GM12878 (cell line): ENCODE data around the gene SPART. TPM values are rescaled to one million over a fixed set of nuclear protein-coding genes. Genes with fewer than 3 reads are reported as not detected.

Source experiments
- DPF2 ChIP-seq: fragments of 450-650 bp; IDR thresholded peaks from 2 replicates; pipeline ENCODE4 v1.6.1; 2017; ENCODE audit warnings: mild to moderate bottlenecking
- ETV6 ChIP-seq, 2 experiments: fragments of 450-650 bp in 1 of 2; IDR thresholded peaks in 1 of 2; conservative IDR thresholded peaks in 1 of 2; 2 replicates each; pipeline ENCODE4 v1.6.1; 2014; ENCODE audit warnings: antibody characterized with exemption in 1 of 2, borderline replicate concordance in 1 of 2, low read depth in 1 of 2, mild to moderate bottlenecking in 1 of 2, moderate library complexity in 1 of 2
- GABPA ChIP-seq: IDR thresholded peaks from 2 replicates; pipeline ENCODE4 v1.6.1; 2014; ENCODE audit warnings: antibody characterized with exemption, low read depth, mild to moderate bottlenecking, inconsistent platforms
- IKZF2 ChIP-seq, 2 experiments: fragments of 450-650 bp; IDR thresholded peaks; 2 replicates each; pipeline ENCODE4 v1.6.1; 2017; ENCODE audit warnings: mild to moderate bottlenecking in 2 of 2, moderate library complexity in 2 of 2
- LARP7 ChIP-seq: fragments of 450-650 bp; IDR thresholded peaks from 2 replicates; pipeline ENCODE4 v1.6.1; 2017; ENCODE audit warnings: mild to moderate bottlenecking
- MXI1 ChIP-seq: fragments of 150-350 bp; IDR thresholded peaks from 2 replicates; pipeline ENCODE4 v1.6.1; 2011; ENCODE audit warnings: low read depth, mild to moderate bottlenecking, inconsistent platforms, low read length, improper control_type of control experiment
- RAD21 ChIP-seq: IDR thresholded peaks from 2 replicates; pipeline ENCODE4 v1.6.1; 2011; ENCODE audit warnings: mild to moderate bottlenecking, low read depth, low read length, moderate library complexity; ENCODE audit not compliant: insufficient read depth
- STAT1 ChIP-seq: fragments of 450-650 bp; conservative IDR thresholded peaks from 2 replicates; pipeline ENCODE4 v1.6.1; 2014; ENCODE audit warnings: antibody characterized with exemption, mild to moderate bottlenecking
- ZNF207 ChIP-seq: fragments of 450-650 bp; IDR thresholded peaks from 2 replicates; pipeline ENCODE4 v1.6.1; 2014; ENCODE audit warnings: antibody characterized with exemption, mild to moderate bottlenecking, borderline replicate concordance
- ZNF217 ChIP-seq: fragments of 450-650 bp; IDR thresholded peaks from 2 replicates; pipeline ENCODE4 v1.6.1; 2017; ENCODE audit warnings: antibody characterized with exemption, mild to moderate bottlenecking
- ZNF622 ChIP-seq: fragments of 450-650 bp; IDR thresholded peaks from 2 replicates; pipeline ENCODE4 v1.6.1; 2017; ENCODE audit warnings: mild to moderate bottlenecking, inconsistent platforms
- polyA plus RNA-seq, 11 experiments: library from polyadenylated mRNA; depleted of rRNA in 4 of 11; unstranded in 6 of 11; stranded (reverse) in 5 of 11; fragments of >200 nt; fragmentation: Nextera tagmentation in 4 of 11; fragmentation: Illumina TruSeq in 1 of 11; extraction: Ambion mirVana in 4 of 11; extraction: Trizol in 1 of 11; gene quantifications; 1 replicate in 1 of 11; 2 replicates in 10 of 11; pipeline versions ENCODE4 v1.2.1 to v1.2.3, GENCODE V29; 2011 to 2016; ENCODE audit warnings: inconsistent platforms in 2 of 11, missing spikeins in 2 of 11, low read depth in 1 of 11
- total RNA-seq, 4 experiments: library from RNA; depleted of rRNA in 3 of 4; stranded (reverse); fragments of >200 nt in 3 of 4; fragmentation: Illumina TruSeq in 1 of 4; extraction: Trizol in 1 of 4; gene quantifications; 2 replicates each; pipeline versions ENCODE4 v1.2.1 to v1.2.3, GENCODE V29; 2013 to 2021
- TF ChIP-seq, protein P1 (sequence below): IDR thresholded peaks from 2 replicates; pipeline ENCODE4 v1.6.1; 2012; ENCODE audit warnings: low read depth, low read length, improper control_type of control experiment
- TF ChIP-seq, protein P2 (sequence below): fragments of 450-650 bp; IDR thresholded peaks from 2 replicates; pipeline ENCODE4 v1.6.1; 2018; ENCODE audit warnings: mild to moderate bottlenecking, low read depth, moderate library complexity; ENCODE audit not compliant: partially characterized antibody
- TF ChIP-seq, protein P3 (sequence below): fragments of 450-650 bp; IDR thresholded peaks from 2 replicates; pipeline ENCODE4 v1.6.1; 2014; ENCODE audit warnings: mild to moderate bottlenecking
- TF ChIP-seq, protein P4 (sequence below): IDR thresholded peaks from 2 replicates; pipeline ENCODE4 v1.6.1; 2011; ENCODE audit warnings: low read depth, mild to moderate bottlenecking, low read length, moderate library complexity, borderline replicate concordance; ENCODE audit errors: extremely low read depth
- TF ChIP-seq, protein P5 (sequence below): IDR thresholded peaks from 2 replicates; pipeline ENCODE4 v1.6.1; 2012; ENCODE audit warnings: low read depth, low read length, improper control_type of control experiment
- TF ChIP-seq, protein P6 (sequence below): fragments of 450-650 bp; IDR thresholded peaks from 2 replicates; pipeline ENCODE4 v1.6.1; 2017; ENCODE audit warnings: mild to moderate bottlenecking
- TF ChIP-seq, protein P7 (sequence below): fragments of 450-650 bp; IDR thresholded peaks from 2 replicates; pipeline ENCODE4 v1.6.1; 2017; ENCODE audit warnings: low read depth, mild to moderate bottlenecking, moderate library complexity

SPART gene
- total and polyA plus RNA-seq, 10 of the 15 experiments (the other 5 are each of a cell fraction or from before 2014, with no cell fraction given), result 17.6 to 74.6 (median 42.1) TPM

DNA sequence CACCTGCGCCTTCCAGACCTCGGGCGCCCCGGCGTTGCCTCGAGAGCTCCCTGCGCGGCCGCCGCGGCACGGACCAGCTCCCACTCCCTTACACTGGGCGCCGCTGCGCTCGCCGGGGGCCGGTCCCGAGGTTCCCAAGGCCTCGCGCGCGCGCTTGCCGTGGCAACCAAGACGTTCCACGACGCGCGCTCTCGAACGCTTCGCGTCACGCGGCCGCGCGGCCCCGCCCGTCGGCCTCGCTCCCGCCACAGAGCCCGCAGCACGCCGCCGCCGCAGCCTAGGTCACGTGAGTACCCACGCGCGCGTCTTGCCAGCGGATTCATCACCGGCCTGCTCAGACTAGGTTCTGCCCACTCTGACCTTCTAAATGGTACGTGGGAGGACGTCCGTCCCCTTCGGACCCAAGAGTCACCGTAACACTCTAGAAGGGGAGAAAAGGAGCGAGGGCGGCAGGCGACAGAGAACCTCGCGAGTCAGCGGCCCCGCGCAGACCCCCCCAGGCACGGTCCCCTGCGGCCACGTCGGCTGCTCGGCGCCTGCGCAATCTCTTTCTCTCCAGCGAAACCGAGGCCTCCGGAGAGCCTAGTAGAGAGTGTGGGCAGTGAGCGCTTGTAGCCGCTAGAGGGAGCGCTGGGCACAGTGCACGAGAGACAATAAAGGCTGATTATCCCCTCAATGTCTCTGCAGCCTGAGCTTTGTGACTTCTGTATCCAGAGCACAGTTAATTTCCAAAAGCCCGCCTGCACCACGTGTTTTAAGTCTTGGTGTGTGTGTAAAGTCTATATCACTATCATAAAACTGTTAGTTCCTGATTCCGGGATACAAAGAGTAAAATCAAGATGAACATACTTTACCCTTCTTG lies at the start of gene SPART (continued):
- TF ChIP-seq, protein P1, sequence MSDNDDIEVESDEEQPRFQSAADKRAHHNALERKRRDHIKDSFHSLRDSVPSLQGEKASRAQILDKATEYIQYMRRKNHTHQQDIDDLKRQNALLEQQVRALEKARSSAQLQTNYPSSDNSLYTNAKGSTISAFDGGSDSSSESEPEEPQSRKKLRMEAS, result no peak; the same call in 1 of the 2 replicates
- peak; percentile 97 for TF ChIP-seq LARP7
- TF ChIP-seq, protein P2, sequence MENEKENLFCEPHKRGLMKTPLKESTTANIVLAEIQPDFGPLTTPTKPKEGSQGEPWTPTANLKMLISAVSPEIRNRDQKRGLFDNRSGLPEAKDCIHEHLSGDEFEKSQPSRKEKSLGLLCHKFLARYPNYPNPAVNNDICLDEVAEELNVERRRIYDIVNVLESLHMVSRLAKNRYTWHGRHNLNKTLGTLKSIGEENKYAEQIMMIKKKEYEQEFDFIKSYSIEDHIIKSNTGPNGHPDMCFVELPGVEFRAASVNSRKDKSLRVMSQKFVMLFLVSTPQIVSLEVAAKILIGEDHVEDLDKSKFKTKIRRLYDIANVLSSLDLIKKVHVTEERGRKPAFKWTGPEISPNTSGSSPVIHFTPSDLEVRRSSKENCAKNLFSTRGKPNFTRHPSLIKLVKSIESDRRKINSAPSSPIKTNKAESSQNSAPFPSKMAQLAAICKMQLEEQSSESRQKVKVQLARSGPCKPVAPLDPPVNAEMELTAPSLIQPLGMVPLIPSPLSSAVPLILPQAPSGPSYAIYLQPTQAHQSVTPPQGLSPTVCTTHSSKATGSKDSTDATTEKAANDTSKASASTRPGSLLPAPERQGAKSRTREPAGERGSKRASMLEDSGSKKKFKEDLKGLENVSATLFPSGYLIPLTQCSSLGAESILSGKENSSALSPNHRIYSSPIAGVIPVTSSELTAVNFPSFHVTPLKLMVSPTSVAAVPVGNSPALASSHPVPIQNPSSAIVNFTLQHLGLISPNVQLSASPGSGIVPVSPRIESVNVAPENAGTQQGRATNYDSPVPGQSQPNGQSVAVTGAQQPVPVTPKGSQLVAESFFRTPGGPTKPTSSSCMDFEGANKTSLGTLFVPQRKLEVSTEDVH, result peak; percentile 20
- TF ChIP-seq MXI1, result 0 out of 2 replicates have a peak, but pooled peaks have one; percentile 40
- TF ChIP-seq, protein P3, sequence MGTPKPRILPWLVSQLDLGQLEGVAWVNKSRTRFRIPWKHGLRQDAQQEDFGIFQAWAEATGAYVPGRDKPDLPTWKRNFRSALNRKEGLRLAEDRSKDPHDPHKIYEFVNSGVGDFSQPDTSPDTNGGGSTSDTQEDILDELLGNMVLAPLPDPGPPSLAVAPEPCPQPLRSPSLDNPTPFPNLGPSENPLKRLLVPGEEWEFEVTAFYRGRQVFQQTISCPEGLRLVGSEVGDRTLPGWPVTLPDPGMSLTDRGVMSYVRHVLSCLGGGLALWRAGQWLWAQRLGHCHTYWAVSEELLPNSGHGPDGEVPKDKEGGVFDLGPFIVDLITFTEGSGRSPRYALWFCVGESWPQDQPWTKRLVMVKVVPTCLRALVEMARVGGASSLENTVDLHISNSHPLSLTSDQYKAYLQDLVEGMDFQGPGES, result no peak
- TF ChIP-seq, protein P4, sequence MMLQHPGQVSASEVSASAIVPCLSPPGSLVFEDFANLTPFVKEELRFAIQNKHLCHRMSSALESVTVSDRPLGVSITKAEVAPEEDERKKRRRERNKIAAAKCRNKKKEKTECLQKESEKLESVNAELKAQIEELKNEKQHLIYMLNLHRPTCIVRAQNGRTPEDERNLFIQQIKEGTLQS, result peak; percentile 1; the same call in 1 of the 2 replicates
- peak; percentile 69; the same call in 1 of the 2 replicates for TF ChIP-seq ZNF217
- peak; percentile 86 for TF ChIP-seq ZNF207
- TF ChIP-seq, protein P5, sequence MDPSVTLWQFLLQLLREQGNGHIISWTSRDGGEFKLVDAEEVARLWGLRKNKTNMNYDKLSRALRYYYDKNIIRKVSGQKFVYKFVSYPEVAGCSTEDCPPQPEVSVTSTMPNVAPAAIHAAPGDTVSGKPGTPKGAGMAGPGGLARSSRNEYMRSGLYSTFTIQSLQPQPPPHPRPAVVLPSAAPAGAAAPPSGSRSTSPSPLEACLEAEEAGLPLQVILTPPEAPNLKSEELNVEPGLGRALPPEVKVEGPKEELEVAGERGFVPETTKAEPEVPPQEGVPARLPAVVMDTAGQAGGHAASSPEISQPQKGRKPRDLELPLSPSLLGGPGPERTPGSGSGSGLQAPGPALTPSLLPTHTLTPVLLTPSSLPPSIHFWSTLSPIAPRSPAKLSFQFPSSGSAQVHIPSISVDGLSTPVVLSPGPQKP, result no peak
- no peak for TF ChIP-seq ZNF622
- peak; percentile 83 for TF ChIP-seq RAD21
- no peak for TF ChIP-seq GABPA
- TF ChIP-seq, protein P6, sequence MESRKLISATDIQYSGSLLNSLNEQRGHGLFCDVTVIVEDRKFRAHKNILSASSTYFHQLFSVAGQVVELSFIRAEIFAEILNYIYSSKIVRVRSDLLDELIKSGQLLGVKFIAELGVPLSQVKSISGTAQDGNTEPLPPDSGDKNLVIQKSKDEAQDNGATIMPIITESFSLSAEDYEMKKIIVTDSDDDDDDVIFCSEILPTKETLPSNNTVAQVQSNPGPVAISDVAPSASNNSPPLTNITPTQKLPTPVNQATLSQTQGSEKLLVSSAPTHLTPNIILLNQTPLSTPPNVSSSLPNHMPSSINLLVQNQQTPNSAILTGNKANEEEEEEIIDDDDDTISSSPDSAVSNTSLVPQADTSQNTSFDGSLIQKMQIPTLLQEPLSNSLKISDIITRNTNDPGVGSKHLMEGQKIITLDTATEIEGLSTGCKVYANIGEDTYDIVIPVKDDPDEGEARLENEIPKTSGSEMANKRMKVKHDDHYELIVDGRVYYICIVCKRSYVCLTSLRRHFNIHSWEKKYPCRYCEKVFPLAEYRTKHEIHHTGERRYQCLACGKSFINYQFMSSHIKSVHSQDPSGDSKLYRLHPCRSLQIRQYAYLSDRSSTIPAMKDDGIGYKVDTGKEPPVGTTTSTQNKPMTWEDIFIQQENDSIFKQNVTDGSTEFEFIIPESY, result no peak
- TF ChIP-seq, protein P7, sequence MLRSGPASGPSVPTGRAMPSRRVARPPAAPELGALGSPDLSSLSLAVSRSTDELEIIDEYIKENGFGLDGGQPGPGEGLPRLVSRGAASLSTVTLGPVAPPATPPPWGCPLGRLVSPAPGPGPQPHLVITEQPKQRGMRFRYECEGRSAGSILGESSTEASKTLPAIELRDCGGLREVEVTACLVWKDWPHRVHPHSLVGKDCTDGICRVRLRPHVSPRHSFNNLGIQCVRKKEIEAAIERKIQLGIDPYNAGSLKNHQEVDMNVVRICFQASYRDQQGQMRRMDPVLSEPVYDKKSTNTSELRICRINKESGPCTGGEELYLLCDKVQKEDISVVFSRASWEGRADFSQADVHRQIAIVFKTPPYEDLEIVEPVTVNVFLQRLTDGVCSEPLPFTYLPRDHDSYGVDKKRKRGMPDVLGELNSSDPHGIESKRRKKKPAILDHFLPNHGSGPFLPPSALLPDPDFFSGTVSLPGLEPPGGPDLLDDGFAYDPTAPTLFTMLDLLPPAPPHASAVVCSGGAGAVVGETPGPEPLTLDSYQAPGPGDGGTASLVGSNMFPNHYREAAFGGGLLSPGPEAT, result peak; percentile 19; the same call in 1 of the 2 replicates
- TF ChIP-seq DPF2, result peak; percentile 85
- no peak for TF ChIP-seq ETV6 (conservative IDR thresholded peaks at IDR 0.05 in 1 of 2, IDR thresholded peaks at IDR 0.05 in 1 of 2; ENCODE audit: borderline replicate concordance in 1 of 2, low read depth in 1 of 2)
- TF ChIP-seq IKZF2 (IDR thresholded peaks at IDR 0.05), result peak in 1 of 2 experiments; percentile 6; a peak in 1 of 4 replicates
- TF ChIP-seq STAT1, result 0 out of 2 replicates have a peak, but pooled peaks have one; percentile 63
